Breast epithelium (tissue), 3 donors: ENCODE data around the gene NIBAN1.
"Not testable (repeated sequence)": the region's sequence is repeated elsewhere in the genome, so short reads cannot be mapped to it uniquely, and the experiment has no call there.

Experiments used
- CTCF ChIP-seq, 3 donors: fragments of 450-650 bp; IDR thresholded peaks; one replicate each; pipeline ENCODE4 v1.5.1; 2016 to 2017; ENCODE audit warnings: antibody characterized with exemption in 3 of 3, mild to moderate bottlenecking in 3 of 3, moderate library complexity in 3 of 3
- POLR2A ChIP-seq: fragments of 450-650 bp; IDR thresholded peaks from one replicate; pipeline ENCODE4 v1.6.1; 2016; ENCODE audit warnings: antibody characterized with exemption, mild to moderate bottlenecking, moderate library complexity
- POLR2AphosphoS5 ChIP-seq, 3 donors: sonication (generic); formaldehyde crosslinking; IDR thresholded peaks; one replicate each; pipeline ENCODE4 v1.6.1; 2017; ENCODE audit warnings: antibody characterized with exemption in 3 of 3

- not testable (repeated sequence) for TF ChIP-seq POLR2AphosphoS5 (IDR thresholded peaks at IDR 0.05); CTCF (IDR thresholded peaks at IDR 0.05); POLR2A
Observed at GRCh38 chr1:184957901-184958300, 16.4 kb downstream of the NIBAN1 start.
